Measurements from ENCODE around the gene FAM174A. TPM values are rescaled to one million over a fixed set of nuclear protein-coding genes. Genes with fewer than 3 reads are reported as not detected.

The FAM174A gene
- polyA plus RNA-seq, 3 donors: 5.3 to 11.1 (median 9.2) TPM

DNA sequence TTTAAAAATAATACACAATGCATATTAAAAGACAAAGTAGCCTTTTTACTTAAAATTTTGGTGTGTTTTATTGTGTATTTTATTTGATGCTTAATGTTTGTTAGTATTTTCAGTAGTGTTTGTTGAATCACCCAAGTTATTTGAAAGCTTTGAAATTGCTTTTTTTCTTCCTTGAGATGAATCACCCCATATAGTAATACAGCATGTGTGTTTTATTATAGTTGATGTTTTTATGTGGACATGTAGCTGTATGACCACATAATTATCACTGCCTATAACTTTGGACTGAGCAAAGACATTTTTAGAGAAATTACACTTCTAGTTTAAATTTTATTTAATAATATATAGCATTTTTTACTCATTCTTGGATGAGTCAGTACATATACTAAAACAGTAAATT is 18.0 kb downstream of the FAM174A start:
- no peak overlapping the region for H3K4me2 ChIP-seq (replicated peaks; ENCODE audit: extremely low read depth, low read length, poor library complexity, severe bottlenecking)
- Mint-ChIP-seq H3K4me3 (no peak overlapping the region), H3K27me3 (ENCODE audit: low read depth in 3 of 3) (no peaks in the 10 kb centered on the region), H3K9me3 (peaks cover 5 to 11% (median 7%) of the 10 kb centered on the region in 7 donors), H3K36me3 (peaks cover 3 to 4% of the 10 kb centered on the region in 2 donors), H3K4me1 (peaks cover 6% of the 10 kb centered on the region), H3K27ac (no peak overlapping the region)
- intact Hi-C loops (cut with micrococcal nuclease): no loop called here
- no peak overlapping the region for H3K27ac ChIP-seq (ENCODE audit: low read depth in 1 of 2, low read length in 2 of 2)
- no peak overlapping the region for H3K4me3 ChIP-seq (replicated peaks in 1 of 3; ENCODE audit: low read depth in 2 of 3, low read length in 3 of 3)
- H3K9ac ChIP-seq (ENCODE audit: insufficient read depth, low read length, poor library complexity, severe bottlenecking): no peak overlapping the region
- H3K4me1 ChIP-seq (ENCODE audit: control insufficient read depth in 1 of 2, insufficient read depth in 2 of 2, low read length in 2 of 2): no peaks in the 10 kb centered on the region
- no peaks in the 10 kb centered on the region for H3K9me3 ChIP-seq (replicated peaks in 1 of 2; ENCODE audit: control insufficient read depth in 1 of 2, insufficient read depth in 1 of 2, low read length in 2 of 2)
- no peaks in the 10 kb centered on the region for H3K36me3 ChIP-seq (replicated peaks in 1 of 2; ENCODE audit: control insufficient read depth in 1 of 2, insufficient read depth in 2 of 2, low read length in 2 of 2)
- TF ChIP-seq, protein P1, sequence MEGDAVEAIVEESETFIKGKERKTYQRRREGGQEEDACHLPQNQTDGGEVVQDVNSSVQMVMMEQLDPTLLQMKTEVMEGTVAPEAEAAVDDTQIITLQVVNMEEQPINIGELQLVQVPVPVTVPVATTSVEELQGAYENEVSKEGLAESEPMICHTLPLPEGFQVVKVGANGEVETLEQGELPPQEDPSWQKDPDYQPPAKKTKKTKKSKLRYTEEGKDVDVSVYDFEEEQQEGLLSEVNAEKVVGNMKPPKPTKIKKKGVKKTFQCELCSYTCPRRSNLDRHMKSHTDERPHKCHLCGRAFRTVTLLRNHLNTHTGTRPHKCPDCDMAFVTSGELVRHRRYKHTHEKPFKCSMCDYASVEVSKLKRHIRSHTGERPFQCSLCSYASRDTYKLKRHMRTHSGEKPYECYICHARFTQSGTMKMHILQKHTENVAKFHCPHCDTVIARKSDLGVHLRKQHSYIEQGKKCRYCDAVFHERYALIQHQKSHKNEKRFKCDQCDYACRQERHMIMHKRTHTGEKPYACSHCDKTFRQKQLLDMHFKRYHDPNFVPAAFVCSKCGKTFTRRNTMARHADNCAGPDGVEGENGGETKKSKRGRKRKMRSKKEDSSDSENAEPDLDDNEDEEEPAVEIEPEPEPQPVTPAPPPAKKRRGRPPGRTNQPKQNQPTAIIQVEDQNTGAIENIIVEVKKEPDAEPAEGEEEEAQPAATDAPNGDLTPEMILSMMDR (IDR thresholded peaks at IDR 0.05): no peak
- no peaks in the 10 kb centered on the region for H3K79me2 ChIP-seq (ENCODE audit: insufficient read depth, low read length)
- H3K27me3 ChIP-seq (ENCODE audit: control insufficient read depth in 2 of 2, insufficient read depth in 2 of 2, low read length in 2 of 2): no peaks in the 10 kb centered on the region
- DNase-seq: no peak
- no peaks in the 10 kb centered on the region for H4K20me1 ChIP-seq (ENCODE audit: insufficient read depth, low read length)
- no peak overlapping the region for H2AFZ ChIP-seq (ENCODE audit: insufficient read depth, low read depth, low read length, poor library complexity, severe bottlenecking)

DNA sequence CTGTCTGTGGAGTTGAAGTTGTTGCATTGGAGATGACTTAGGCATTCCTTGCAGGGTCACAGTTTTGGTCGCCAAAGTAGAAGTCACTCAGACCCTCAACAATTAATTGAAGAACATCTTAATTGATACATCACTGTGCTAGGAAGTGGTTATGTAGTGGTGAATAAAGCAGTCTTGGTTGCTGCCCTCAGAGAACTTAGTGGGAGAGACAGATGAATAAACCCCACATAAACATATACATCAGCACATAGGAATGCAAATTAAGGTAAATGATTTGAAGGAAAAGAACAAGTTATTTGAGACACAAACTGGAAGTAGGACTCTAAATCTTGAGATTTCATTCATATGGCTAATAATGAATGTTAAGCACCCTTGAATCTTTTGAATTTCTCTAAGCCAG is 25.7 kb downstream of the FAM174A start:
- Mint-ChIP-seq H3K27ac (no peak overlapping the region), H3K4me3 (no peak overlapping the region), H3K4me1 (no peaks in the 10 kb centered on the region), H3K27me3 (ENCODE audit: low read depth in 3 of 3) (no peaks in the 10 kb centered on the region), H3K9me3 (peaks cover 3 to 10% (median 5%) of the 10 kb centered on the region in 7 donors), H3K36me3 (peaks cover 19 to 28% of the 10 kb centered on the region in 2 donors)
- Histone ChIP-seq H3K9ac (ENCODE audit: insufficient read depth, low read length, poor library complexity, severe bottlenecking) (no peak overlapping the region), H3K27ac (ENCODE audit: low read depth in 1 of 2, low read length in 2 of 2) (no peak overlapping the region), H3K27me3 (ENCODE audit: control insufficient read depth in 2 of 2, insufficient read depth in 2 of 2, low read length in 2 of 2) (no peaks in the 10 kb centered on the region), H4K20me1 (ENCODE audit: insufficient read depth, low read length) (no peaks in the 10 kb centered on the region), H3K4me2 (replicated peaks; ENCODE audit: extremely low read depth, low read length, poor library complexity, severe bottlenecking) (no peak overlapping the region), H3K36me3 (replicated peaks in 1 of 2; ENCODE audit: control insufficient read depth in 1 of 2, insufficient read depth in 2 of 2, low read length in 2 of 2) (peaks cover 5 to 19% of the 10 kb centered on the region in 2 donors), H3K4me1 (ENCODE audit: control insufficient read depth in 1 of 2, insufficient read depth in 2 of 2, low read length in 2 of 2) (no peaks in the 10 kb centered on the region), H2AFZ (ENCODE audit: insufficient read depth, low read depth, low read length, poor library complexity, severe bottlenecking) (no peak overlapping the region), H3K9me3 (replicated peaks in 1 of 2; ENCODE audit: control insufficient read depth in 1 of 2, insufficient read depth in 1 of 2, low read length in 2 of 2) (no peaks in the 10 kb centered on the region), H3K4me3 (replicated peaks in 1 of 3; ENCODE audit: low read depth in 2 of 3, low read length in 3 of 3) (no peak overlapping the region), H3K79me2 (ENCODE audit: insufficient read depth, low read length) (no peaks in the 10 kb centered on the region)
- no CpG with 5 or more reads among the region's 1 CpG for whole genome bisulfite sequencing (ENCODE audit: insufficient coverage)
- no peak for DNase-seq
- TF ChIP-seq, protein P1 (IDR thresholded peaks at IDR 0.05): no peak
- intact Hi-C loops (cut with micrococcal nuclease): no loop called here
